Stimulated activated CD4-positive, alpha-beta T cell treated with anti-CD3 and anti-CD28 coated beads, Interleukin-4, amount 100 ng/mL, for 1 hour (primary cell): ENCODE data around the gene GTPBP4.
"Not testable (repeated sequence)": the region's sequence is repeated elsewhere in the genome, so short reads cannot be mapped to it uniquely, and the experiment has no call there.

Experiments used
- DNase-seq: peaks from one replicate; pipeline ENCODE4 v3.0.0-alpha.2; 2020

Gene GTPBP4

DNA sequence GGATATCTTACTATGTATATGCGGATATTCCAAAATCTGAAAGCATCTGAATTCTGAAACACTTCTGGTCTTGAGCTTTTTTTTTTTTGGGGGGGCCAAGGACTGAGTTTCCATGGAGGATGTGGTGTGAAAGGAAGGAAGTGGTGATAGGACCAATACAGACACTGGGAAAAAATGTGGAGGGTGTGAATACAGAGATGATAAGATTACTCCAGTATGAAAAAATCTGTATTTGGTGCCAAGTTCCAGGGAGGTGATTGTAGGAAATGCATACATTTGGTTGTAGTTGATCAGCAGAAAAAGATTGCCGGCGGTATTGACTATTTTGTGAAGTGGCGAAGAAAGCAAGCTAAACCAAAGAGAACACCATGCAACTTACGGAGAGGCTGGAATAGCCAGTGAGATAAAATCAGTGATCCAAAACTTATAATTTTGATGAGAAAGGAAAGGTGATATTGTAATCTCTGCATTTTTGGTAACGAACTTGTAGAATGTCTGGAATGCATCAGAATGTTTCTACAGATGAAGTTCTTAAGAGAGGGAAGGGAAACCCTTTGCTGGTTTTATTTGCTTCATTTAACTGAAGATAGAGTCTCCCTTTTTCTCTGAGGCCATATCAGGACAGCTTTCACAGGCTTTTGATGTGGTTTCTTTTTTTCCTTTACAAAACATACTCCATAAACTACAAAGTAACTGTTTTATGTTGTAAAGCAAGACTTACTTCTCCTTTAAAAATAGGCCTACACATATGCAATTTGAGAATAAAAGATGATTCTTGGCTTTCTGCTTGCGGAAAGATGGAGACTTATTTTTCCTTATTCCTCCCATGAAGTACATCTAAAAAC lies 73.9 kb downstream of the GTPBP4 start:
- no peak for DNase-seq

DNA sequence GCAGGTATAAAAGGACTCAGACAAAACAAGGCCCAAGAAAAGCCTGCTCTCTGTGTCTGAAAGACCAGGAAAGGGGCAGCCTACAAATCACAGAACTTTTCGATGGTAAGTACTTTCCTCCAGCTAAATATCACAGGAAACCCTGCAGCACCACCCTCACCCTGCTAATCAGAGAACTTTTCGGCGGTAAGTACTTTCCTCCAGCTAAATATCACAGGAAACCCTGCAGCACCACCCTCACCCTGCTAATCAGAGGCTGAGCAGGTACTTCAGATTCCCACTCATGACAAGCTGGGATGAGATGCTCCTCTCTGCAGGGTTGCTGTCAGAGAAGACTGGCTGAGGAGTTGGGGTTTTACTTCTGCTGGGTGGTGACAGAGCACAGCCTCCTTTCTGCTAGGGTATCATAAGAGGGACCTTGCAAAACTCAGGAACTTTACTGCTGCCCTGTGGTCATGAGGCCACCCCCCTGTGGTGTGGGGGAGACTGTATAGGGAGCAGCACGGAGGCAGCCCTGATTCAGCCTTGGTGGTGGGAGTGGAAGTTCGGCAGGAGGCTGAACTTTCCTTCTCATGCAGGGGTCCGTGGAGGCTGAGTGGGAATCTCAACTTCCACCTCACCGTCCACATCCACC lies 75.1 kb downstream of the GTPBP4 start:
- DNase-seq: no peak

DNA sequence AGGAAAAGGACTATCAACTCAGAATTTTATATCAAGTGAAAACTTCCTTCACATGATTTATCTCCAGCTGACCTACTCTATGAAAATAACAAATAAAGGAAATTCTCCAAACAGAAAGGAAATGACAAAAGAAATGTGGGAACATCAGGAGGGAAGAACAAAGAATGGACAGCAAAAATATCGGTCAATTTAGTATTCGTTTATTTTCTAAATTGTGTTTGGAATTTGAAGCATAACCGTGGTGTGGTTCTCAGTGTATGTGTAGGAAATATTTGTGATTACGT lies 76.7 kb downstream of the GTPBP4 start:
- no peak for DNase-seq

DNA sequence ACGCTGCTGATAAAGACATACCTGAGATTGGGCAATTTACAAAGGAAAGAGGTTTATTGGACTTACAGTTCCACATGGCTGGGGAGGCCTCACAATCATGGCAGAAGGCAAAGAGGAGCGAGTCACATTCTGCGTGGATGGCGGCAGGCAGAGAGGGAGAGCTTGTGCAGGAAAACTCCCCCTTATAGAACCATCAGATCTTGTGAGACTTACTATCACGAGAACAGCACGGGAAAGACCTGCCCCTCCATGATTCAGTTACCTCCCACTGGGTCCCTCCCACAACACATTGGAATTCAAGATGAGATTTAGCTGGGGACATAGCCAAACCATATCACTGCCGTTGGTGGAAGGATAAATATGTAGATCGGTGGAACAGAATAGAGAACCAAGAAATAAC lies 78.5 kb downstream of the GTPBP4 start:
- DNase-seq: not testable (repeated sequence)

DNA sequence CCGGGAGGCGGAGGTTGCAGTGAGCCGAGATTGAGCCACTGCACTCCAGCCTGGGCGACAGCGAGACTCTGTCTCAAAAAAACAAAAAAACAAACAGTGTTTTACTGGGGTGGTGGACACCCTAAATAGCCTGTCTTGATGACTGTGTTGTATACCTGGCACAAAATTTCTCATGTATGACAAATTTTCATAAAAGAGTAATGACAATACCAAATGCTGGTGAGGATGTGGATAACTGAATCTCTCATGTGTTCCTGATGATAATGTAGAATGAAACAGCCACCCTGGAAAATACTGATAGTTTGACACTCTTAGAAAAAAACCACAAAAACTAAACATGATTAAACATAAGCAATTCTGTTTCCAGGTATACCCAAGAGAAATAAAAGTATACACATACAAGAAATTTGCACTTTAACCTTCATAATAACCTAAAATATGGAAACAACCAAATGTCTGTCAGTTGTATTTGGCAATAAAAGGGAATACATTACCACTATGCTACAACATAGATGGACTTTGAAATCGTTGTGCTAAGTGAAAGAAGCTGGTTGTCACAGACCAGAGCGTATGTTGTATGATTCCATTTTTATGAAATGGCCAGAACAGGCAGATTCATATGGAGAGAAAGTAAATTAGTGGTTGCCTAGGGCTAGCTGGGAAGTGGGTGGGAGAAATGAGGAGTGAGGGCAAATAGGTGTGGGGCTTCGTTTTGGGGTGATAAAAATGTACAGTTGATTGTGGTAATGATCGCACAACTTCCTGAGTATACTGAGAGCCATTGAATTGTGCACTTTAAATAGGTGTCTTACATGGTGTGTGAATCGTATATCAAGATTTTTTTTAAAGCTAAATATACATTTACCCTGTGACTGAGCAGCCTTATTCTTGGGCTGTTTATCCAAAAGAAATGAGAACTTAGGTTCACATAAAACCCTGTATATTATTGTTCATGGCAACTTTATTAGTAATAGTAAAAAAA lies 80.4 kb downstream of the GTPBP4 start:
- DNase-seq: no peak
